Activated T-cell treated with anti-CD3 and anti-CD28 coated beads, Interleukin-2, amount 50 U/mL, for 1 hour (primary cell): ENCODE measurements around the gene NKIRAS2.
"Not testable (repeated sequence)": the region's sequence is repeated elsewhere in the genome, so short reads cannot be mapped to it uniquely, and the experiment has no call there.

Experiments
- DNase-seq: peaks from one replicate; pipeline ENCODE4 v3.0.0-alpha.2; 2020

NKIRAS2 gene

GRCh38 chr17:42000413-42001133, 19.3 kb upstream of the NKIRAS2 start:
- DNase-seq, result no peak

GRCh38 chr17:42001729-42002128, 18.2 kb upstream of the NKIRAS2 start:
- no peak for DNase-seq

DNA sequence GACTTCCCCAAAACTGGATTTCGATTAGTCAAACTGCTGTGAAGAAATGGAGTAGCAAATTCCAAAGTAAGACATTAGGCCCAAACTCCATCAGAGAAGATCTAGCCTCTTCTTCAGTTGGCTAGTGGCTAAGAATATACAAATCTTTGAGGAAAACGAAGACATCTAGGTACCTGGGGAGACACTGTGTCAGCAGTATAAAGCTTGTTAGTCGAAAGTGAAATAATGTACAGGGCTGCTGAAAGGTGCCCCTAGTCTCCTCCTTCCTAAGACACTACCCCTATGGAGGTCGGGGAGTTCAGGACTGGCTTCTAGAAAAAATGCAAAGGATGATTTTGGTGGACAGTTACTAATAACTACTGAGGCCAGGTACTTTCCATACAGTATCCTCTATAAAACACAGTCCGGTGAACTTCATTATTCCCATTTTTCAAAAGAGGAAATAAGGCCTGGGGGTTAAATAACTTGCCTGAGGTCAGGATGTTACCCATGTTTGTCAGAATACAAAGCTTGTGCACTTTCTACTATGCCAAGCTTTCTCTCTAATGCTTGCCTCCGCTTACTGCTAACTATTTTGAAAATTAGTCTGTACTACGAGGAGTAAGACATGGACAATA, 17.6 kb upstream of the NKIRAS2 start:
- no peak for DNase-seq

- DNase-seq, result no peak
These were observed 17.0 kb upstream of the NKIRAS2 start for GRCh38 chr17:42002792-42003301.

DNA sequence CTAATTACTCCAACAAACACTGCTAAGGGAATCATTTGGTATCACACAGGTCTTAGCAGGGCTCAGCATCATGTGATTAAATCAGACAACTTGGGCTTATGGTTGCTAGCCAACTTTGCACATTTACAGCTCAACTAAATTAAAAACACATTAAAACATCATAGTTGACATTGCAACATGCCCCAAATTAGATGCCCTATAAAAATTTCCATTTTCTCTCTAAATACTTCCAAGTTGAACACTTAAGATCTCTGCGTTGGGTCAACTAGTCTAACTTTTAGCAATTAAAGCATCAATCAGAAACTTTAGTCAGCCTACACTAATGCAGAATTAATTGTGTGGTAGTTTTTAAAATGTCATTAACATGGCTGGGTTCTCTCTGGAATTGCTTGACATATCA, 14.7 kb upstream of the NKIRAS2 start:
- DNase-seq, result no peak

GRCh38 chr17:42009170-42009569, 10.7 kb upstream of the NKIRAS2 start:
- DNase-seq, result no peak

DNA sequence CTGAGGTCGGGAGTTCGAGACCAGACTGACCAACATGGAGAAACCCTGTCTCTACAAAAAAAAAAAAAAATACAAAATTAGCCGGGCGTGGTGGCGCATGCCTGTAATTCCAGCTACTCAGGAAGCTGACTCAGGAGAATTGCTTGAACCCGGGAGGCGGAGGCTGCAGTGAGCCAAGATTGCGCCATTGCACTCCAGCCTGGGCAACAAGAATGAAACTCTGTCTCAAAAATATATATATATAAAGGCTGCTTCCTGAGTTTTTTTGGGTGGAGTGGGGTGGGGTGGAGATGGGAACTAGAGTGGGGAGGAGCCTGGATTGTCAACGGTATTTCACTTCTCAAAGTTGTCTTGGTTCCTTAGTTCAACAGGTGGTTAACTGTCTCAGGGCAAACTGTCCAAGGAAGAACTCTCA, 9.6 kb upstream of the NKIRAS2 start:
- DNase-seq, result not testable (repeated sequence)

DNA sequence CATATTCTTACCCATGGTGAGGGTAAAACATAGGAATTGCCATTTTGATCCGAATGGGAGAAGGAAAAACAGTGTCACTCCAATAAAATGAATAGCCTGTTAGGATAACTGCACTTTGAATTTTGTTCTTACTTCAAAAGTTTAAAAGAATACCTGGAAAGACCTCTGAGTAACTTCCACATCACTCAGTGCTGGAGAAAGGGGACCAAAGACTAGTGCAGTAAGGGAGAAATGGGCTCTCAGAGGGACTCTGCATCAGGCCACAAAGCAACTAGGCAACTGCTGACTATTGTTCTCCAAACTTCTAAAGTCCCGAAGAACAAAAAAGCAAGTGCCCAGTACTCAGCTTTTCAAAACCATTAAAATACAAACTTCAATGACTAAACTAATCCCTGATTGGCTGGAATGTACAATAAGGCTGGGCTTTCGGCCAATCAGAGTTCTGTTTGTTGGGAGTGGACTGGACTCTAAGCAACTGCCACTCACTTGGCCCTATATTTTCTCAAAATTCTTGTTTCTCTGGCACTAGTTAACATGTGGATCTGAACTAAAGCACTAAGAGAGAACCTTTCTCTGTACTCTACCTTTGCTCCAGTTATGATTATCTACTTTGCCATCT, 8.9 kb upstream of the NKIRAS2 start:
- no peak for DNase-seq

DNA sequence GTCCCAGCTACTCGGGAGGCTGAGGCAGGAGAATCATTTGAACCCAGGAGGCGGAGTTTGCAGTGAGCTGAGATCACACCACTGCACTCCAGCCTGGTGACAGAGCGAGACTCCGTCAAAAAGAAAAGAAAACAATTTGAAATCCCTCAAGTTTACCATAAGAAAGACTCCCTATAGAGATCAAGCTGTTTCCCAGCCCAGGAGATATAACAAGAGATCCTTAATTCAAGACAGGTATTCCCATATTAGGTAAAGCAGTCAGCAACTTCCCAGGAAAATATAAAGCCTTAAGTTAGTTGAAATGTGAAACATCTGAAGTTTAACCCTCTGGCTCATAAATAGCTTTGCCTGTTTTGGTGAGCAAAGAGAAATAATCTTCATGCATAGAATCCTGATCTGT, 7.5 kb upstream of the NKIRAS2 start:
- not testable (repeated sequence) for DNase-seq

DNA sequence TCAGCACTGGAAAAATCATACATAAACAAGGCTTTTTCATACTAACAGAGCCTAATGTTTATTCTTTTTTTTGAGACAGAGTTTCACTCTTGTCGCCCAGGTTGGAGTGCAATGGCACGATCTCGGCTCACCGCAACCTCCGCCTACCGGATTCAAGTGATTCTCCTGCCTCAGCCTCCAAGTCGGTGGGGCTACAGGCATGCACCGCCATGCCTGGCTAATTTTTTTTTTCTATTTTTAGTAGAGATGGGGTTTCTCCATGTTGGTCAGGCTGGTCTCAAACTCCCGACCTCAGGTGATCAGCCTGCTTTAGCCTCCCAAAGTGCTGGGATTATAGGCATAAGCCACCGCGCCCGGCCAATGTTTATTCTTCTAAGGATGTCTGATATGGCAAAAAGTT, 6.2 kb upstream of the NKIRAS2 start:
- DNase-seq, result not testable (repeated sequence)

DNA sequence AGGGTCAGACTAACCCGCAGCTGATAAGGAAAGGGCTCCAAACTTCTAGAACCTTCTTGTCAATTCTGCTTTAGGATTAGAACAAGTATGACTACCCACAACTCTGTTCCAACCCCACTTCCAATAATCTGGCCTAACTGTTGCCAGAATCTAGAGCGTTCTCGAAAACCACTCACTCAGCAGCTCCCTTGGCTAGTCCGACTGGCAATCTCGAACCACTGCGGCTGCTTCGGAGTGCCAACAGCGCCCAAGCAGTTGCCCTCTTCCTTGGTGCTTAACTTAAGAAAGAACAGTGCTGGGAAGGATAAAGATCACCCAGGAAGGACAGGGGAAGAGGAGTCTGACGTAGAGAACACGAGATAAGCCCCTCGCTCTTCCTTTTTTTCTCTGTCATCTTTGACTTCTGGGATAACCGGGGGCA, 3.5 kb upstream of the NKIRAS2 start:
- DNase-seq, result peak; percentile 29

DNA sequence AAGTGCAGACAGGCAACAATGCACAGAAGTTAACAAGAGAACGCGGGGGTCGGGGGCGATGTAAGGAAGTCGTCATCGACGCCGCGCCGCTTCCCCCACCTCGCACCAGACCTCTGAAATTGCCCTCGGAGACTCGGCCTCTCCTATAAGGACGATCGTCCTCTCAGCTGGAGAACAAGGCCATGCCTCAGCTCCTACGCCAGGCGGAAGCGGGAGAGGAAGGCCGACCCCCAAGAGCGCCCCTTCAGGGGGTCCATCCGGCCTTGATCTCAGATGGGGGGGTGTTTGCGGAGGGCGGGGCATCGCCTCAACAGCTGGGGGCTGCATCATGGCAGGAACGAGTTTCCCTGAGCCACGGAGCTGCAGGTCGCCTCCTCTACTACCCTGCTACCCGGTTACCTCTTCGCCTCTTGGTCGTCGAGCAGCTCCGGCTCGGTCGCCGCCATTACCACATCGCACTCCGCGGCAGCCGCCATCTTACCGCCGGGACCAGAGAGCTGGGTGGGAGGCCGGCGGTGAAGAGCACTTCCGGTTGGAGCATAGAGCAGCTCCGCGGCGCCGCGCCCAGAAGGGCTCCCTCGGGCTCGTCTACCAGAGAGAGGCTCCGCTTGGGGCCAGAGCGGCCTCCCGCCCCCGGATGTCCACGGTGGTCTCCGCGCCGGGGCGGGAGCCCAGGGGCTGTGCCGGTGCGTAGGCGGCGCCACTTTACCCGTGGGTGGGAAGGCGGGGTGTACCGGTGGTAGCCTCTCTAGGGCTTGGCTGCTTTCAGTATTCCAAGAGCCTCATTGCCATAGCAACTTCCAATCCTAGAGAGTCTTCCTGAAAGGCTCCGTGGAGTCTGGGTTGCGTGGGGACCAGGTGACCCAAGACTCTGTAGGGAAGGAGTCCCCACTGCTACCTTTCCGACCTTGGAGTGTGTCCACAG, 2.7 kb upstream of the NKIRAS2 start, which contains the start of gene DNAJC7:
Gene DNAJC7, minus strand, starts transcription at position 499 of the 925 bp plus-strand sequence. Its CDS starts 23 bp downstream, at position 476.
- DNase-seq, result peak; percentile 87

DNA sequence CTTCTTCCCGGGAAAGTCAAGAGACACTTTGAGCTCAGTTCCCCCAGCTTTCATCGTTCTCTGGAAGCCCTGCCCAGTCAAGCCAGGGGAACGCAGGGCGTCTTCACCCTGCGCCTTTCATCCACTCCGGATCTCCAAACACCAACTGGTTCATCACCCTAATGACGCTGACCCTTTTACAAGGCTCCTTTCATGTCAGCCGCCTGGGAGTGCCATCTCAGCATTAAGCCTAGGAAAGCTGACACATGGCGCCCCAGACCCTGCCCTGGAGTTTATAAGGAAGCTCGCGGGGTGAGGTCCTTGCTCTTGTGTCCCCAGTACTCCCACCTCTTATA, 2.1 kb upstream of the NKIRAS2 start:
- DNase-seq, result no peak

- DNase-seq, result no peak
These were observed 1.6 kb upstream of the NKIRAS2 start for GRCh38 chr17:42018339-42018738.

DNA sequence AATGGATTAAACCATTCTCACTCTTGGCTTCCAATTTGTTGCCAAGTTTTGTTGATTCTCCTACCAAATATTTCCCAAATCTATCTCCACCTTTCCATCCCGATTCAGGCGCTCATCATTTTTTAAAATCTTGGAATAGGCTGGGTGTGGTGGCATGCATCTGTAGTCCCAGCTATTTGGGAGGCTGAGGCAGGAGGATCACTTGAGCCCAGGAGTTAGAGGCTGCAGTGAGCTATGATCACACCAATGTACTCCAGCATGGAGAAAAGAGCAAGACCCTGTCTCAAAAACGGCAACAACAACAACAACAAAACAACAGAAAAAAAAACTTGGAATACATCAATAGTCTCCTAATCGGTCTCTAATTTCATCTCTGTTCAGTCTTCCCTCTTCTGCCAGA, 902 bp upstream of the NKIRAS2 start:
- DNase-seq, result no peak

GRCh38 chr17:42020845-42021244, 955 bp downstream of the NKIRAS2 start:
- DNase-seq, result not testable (repeated sequence)

- no peak for DNase-seq
These were observed 3.8 kb downstream of the NKIRAS2 start for GRCh38 chr17:42023524-42024349.

DNA sequence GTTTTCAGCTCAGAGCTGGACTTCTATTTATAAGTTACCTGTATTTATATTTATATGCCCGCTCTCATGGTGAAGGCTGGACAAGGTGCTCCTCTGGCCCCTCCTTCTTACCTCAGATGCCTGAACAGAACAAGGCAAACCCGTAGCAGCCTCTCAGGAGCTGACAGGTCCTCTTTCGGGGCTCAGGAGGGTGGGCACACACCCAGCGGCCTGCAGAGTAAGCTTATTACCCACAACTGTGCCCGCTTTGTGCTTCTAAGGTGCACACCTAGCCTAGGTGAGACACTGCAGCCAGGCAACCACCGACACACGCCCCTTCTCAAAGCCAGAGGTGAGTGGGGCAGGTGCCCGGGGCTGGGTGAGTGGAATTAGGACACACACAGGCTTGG, 5.3 kb downstream of the NKIRAS2 start:
- no peak for DNase-seq

- DNase-seq, result no peak
These were observed 6.0 kb downstream of the NKIRAS2 start for GRCh38 chr17:42025936-42026335.

- no peak for DNase-seq
These were observed 7.1 kb downstream of the NKIRAS2 start for GRCh38 chr17:42026857-42027589.

- DNase-seq, result no peak
These were observed 7.7 kb downstream of the NKIRAS2 start for GRCh38 chr17:42027590-42027889.
